Measurements from ENCODE around the gene NR3C1.

The NR3C1 gene

DNA sequence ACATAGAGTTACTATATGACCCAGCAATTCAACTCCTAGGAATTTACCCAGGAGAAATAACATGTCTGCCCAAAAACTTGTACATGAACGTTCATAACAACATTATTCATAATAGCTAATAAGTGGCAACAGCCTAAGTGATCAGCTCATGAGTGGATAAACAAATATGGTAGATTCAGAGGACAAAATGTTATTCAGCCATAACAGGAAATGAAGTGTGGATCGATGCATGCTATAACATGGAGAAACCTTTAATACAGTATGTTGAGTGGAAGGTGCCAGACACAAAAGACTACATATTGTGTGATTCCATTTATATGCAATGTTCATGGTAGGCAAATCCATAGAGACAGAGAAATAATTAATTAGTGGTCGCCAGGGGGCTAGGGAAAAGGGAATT lies 22.3 kb upstream of the NR3C1 start:
- DNase-seq, result no peak

DNA sequence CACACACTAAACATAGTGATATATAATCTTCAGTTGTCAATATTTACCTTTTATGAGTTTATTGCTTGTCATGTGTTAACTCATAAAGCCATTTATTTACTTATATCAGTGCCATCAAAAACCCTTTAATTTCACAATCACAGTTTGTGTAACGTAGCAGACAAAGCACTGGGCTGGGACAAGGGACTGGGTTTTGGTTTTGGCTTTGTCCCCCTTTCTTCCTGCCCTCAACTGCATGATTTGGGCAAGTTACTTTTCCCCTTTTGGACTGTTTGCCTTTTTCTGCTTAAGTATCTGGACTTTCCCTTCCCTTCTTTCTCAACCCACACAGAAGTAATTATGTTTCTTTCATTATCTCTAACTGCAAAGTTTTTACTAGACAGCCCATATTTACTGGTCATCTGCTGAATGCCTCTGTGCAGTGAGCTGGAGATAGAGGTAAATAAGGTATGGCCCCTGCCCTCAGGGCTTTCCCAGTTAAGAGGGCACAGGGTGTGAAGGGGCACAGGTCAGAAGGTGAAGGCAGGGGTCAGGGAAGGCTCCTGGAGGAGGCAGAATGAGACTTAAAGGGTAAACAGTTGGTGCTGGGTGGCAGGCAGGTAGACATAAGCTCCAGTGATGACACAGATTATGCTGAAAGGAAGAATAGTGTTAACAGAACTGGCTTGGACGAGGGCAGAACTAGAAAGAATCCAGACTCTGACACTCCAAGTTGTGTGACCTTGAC lies 14.8 kb upstream of the NR3C1 start:
- DNase-seq, result peak; percentile 76

DNA sequence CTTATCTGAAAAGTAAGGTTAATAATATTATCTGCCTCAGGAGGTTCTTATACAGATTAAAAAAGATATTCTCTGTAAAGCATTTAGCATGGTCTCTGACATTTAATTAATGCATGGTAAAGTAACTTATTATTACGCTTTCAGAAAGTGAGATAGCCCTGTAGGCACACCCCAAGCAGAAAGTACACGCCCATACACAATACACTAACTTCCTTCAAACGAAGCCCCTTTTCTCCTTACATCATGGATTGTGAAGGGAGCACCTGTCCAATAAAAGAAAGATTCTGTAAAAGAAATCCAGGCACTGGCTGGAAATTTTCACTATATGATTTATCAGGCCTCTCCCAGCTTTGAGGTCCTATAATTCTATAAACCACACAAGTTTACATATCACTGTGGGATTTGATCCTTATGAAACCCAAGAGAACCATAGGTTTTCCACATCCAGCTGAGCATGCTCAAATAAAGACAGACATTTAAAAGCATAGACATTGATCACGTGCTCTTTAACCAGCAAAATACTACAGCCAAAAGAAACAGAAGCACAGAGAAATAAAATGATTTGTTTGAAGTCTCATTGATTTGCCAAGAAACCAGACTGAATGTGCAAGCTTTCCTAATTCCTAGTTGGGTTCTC lies 14.1 kb upstream of the NR3C1 start:
- DNase-seq, result no peak

DNA sequence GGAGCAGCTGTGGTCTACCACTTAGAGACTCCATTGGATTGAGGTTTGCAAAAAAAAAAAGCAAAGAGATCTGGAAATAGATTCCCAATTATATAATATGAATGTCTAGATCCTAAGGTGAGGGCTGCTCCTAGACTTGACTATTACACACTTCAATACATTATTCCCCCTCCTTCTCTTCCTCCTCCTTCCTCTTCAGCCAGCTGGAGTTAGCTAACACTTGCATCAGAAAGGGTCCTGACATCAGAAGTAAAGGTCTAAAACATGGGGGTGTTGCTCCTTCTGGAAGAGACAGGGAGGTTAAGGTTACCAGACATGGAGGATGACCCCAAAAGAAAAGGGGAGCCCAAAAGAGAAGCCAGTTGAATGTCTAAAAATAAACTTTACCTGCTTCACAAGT lies 12.9 kb upstream of the NR3C1 start:
- no peak for DNase-seq

DNA sequence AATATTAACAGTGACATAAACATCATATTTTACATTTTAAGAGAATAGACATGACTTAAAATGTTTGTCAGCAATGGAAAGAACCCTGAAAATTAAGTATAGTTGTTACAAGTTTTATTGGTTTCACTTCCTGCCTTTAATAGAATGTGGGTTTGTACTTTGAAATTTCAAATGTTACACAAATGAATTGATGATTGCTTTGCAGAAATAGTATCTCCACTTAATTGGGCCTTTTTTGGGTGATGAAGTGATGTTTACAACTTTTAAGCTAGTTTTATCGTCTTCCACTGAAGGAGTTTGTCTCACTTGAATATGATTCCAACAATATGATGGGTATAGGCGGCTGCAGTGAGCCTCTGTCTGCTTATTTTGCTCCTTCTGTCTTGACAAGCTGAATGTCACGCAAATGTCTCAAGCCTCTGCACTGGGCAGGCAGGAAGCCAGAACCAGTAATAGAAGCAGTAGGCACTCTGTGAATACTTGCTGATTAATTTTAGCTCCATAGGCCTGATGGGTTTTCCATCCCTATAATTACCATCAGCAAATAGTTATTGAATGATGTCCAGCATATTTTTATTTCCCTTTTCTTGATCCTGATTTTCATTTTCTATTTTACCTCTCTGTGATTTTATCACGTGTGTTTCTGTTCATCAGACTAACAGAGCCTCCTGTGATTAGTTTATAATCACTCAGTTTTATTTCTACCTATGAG lies 10.6 kb upstream of the NR3C1 start:
- DNase-seq, result peak; percentile 30

DNA sequence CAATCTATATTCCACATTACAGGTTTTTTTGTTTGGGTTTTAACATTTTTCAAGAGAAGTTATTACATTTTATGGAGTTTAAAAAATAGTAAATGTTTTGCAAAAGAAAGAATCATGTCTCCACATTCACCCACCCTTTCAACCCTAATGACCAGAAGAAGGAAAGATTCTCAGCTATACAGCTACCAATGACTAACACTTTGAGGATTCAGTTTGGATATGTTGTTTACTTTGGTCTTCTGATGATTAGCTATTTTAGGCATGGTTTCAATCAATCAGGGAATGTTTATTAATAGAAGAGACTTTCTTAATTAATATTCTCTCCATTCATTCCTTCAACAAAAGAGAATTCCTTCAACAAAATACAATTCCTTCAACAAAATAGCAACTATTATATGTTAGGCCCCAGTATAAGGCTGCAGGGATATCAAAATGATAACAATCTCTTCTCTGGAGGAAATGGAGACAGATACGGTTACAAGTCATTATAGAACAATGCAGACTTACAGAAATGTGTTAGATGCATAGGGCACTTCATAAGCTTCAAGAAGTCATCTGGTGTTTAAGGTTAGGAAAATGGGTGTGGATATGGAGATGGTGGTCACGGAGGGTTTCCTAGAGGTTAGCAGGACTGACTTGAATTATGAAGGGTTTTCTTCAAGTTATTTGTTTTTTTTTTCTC lies 9.3 kb upstream of the NR3C1 start:
- no peak for DNase-seq

DNA sequence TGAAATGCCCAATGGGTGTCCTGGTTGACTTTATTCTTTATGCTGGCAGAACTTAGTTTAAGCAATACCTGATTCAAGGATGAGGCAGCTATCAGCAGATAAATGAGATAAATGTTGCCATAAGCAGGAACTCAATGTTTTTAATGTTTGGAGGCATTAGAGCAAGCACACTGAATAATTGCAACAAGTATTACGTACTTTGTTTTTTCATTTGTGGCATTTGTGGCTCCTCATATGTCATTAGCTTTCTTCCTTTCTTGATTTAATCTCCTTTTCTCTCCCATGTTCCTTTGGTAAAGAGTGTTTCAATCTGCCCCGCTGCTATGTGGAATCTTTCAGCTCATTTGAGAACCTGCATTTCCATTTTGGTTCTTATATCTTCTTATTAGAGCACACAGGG lies 6.4 kb upstream of the NR3C1 start:
- DNase-seq, result no peak

DNA sequence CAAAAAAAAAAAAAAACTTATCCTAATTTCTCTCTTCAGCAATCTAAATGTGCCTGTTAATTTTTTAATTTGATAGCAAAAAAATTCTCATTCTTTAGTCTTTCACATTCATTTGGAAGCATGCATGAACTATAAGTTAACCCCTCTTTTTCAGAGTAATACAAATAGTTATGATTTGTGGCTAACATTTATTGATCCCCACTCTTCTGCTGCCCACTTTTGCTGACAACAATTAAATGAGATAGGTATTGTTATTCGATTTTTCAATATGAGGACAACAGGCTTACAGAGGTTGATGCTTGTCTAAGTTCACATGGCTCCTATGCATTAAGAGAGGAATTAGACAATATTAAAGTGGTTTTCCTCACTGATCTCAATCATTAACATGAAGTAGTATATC lies 2.9 kb upstream of the NR3C1 start:
- DNase-seq, result no peak

DNA sequence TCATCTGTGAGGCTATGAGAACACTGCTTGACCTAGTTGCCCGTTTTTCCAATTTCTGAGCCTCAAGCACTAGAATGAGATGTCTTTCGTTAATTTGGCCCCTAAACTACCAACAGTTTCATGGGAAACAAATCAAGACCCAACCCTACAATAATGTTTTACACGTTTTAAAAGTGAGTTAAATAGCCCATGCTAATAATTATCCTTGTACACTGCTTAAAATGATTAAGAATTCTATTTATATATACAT lies 2.3 kb upstream of the NR3C1 start:
- no peak for DNase-seq

DNA sequence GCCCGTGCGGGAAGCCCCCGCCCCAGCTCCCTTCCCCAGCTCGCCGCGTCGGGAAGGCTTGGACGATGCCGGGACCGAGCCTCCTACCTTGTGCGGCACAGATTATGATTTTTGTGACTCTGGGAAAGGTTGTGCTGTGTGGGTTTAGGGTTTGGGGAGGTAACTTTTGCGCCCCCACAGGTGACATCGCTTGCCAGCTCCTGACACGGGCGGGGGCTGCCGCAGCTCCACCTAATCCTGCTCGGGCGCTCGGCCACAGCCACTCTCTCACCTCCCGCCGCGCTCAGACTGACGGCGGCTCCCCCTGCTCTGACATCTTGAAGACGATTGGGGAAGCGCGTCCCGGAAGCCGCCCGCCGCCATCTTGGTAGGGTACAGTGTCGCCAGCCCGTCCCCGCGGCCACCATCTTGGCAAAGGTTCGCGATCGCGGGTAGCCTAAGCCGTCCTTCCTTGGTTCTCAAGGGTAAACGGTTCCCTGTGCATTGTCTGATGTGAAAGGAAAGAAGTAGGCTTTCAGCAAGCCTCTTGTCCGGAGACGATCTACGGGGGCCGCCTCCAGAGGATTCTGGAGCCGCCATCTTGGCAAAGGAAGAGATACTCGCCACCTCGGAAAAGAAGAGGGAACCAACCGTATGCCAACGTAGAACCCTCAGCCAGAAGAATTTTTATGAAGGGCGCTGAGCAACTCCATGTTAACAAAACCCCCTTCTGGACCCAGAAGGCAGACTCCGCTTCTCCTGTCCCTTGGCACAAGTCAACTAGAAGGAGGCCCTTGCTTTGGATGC lies 1.8 kb upstream of the NR3C1 start:
- peak; percentile 96 for DNase-seq

DNA sequence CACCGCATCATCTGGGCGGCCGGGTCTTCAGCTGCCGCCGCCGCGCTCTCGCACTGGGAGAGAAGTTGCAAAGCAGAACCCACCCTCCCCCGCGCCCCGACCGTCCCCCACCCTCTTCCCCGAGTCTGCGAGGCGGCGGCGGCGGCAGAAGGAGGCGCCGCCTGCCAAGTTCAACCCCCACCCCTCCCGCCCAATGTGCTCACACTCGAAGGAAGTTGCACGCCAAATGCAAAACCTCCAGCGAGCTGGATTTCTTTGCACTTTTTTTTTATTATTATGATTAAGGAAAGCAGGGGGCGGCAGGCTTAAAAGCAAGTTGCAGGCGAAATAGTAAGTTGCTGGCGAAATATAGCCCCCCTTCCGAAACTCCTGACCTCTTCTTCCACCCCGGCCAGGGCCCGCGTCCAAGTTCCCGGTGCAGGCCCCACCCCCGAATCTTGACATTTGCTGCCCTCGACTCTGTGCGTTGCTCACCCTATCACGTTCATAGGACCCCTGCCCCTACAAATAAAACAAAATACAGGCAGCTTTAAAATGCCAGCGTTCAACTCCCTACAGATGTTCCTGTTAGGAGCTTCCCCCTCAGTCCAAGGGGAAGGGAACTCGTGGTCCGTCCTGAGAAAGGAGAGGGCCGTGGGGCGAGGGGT lies 1.1 kb upstream of the NR3C1 start:
- peak; percentile 92 for DNase-seq

DNA sequence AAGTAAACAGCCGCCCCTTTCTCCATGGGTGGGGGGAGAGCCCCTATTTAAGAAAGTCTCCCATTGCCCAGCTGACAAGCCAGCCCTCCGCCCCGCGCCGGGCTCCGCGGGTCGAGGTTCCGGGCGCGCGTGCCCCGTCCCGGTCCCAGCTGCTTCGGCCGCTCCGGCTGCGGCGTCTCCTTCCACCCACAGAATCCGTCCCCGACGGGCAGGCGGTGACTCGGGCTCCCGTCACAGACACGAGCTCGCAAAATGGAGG lies 223 bp downstream of the NR3C1 start:
- DNase-seq, result no peak

DNA sequence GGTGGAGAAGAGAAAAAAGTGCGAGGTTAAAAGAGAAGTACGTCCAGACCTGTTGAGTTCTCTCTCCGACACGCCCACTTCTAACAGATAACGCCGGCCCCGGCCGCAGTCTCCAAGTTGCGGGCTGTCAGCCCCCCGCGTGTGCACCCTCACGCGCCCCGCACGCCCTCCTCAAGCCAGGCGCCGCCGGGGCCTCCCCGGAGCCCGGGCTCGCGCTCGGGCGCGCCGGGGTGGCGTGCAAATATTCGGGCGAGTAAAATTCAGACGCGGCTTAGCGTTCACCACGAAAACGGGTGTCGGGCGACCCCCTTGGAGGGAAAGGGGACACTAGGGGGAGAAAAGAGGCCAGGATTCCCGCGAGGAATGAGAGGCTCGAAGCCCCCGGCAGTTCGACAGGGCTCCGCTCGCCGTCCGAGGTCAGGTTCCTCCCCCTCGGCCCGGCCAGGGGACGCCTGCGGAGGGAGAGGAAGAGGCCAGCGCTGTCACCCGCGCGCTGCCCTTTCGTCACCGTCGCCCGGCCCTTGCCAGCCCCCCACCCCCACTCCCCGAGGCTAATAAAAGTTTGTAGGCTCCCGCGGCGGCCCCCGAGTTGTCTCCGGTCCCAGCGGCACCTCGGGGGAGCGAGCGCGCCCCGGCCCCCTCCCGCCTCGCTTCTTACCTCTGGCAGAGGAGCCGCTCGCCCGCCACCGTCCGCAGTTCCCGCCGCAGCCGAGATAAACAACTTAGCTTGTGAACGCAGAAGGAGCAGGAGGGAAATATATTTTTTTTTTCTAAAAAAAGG lies 743 bp downstream of the NR3C1 start:
- peak; percentile 83 for DNase-seq

DNA sequence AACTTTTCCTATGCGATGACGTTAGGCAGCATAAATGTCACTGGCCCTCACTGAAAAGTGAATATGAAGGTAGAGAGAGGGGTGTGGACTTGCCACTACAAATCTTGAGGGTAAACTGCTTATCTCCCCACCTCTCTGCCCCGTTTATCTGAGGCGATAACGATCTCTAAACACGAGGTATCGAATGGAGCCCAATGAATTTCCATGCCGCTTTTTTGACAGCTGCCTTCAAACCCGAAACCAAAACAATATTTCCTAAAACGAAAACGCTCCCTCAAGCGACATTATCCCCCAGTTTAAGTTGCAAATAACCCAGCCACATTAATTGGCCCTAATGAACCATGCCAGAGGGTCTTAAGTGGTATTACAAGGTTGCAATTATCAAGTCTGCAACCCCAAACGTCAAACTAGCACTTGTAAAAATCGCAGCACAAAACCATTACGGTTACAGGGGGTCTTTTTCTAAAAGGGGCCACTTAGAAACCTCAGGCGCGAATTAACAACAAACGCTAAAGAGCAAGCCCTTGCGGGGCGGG lies 1.4 kb downstream of the NR3C1 start:
- DNase-seq, result peak; percentile 62

DNA sequence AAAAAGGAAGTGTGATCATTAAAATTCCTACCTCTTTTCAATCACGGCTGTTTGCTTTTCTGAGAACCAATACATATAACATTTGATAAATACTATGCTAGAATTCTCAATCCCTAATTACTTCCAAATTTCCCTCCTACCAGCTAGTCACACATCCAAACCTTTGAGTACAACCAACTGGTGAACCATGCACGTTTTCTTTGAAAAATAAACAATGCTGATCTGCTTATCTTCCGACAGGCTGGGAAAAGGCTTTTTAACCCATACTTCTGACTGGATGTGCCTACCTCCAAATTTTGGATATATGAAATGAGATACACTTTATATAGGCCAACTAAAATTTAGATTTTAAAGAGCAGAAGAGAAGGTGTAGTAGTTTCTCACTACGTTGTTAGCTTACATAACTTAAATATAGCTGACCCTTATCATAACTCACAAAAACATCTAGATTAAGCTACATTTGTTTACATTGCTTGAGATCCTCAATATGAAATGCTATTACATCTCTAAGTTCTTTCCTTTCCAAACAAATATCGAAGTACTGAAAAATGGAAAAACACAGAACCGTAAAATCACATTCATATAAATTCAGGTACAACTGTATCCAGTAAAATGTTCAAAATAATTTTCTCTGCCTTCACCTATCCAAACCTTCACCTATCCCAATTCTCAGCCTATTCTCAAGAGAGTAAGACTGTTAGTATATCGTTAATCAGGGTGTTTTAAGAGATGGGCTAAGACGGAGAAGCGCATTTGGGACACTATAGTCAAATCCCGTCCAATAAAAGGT lies 2.1 kb downstream of the NR3C1 start:
- peak; percentile 73 for DNase-seq

DNA sequence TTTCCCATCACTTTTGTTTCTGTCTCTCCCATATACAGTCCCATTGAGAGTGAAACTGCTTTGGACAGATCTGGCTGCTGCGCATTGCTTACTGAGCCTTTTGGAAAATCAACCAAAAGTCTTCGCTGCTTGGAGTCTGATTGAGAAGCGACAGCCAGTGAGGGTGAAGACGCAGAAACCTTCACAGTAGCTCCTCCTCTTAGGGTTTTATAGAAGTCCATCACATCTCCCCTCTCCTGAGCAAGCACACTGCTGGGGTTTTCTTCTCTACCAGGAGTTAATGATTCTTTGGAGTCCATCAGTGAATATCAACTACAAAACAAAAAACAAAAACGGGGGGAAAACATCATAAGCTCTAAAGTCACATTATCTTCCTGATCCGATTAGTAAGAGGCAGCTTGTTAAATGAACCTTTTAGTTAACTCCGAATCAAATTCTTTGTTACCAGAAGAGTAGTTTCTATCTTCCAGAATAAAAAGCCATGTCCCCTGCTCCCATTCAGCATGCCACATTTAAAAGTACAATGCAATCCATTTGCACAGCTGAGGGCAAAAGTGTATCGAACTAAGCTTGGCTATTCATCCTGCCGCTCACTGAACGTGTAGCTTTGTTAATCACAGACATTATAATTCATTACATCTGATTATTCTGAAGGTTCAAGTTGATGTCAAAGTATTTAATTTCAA lies 2.8 kb downstream of the NR3C1 start:
- peak; percentile 73 for DNase-seq

DNA sequence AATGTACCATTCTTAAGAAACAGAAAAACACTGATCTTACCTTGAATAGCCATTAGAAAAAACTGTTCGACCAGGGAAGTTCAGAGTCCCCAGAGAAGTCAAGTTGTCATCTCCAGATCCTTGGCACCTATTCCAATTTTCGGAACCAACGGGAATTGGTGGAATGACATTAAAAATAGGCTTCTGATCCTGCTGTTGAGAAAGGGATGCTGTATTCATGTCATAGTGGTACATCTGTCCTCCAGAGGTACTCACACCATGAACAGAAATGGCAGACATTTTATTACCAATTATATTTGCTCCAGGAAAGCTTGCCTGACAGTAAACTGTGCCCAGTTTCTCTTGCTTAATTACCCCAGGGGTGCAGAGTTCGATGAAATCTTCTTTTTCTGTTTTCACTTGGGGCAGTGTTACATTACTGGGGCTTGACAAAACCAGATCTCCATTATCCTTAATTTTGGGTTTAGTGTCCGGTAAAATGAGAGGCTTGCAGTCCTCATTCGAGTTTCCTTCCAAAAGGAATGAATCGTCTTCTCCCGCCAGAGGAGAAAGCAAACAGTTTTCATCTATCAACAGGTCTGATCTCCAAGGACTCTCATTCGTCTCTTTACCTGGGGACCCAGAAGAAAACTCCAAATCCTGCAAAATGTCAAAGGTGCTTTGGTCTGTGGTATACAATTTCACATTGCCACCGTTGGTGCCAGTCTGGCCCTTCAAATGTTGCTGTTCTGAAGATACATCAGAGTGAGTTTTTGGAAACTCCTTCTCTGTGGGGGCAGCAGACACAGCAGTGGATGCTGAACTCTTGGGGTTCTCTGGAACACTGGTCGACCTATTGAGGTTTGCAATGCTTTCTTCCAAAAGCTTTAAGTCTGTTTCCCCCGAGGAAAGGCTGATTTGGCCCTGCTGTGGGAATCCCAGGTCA lies 3.6 kb downstream of the NR3C1 start:
- peak; percentile 48 for DNase-seq

DNA sequence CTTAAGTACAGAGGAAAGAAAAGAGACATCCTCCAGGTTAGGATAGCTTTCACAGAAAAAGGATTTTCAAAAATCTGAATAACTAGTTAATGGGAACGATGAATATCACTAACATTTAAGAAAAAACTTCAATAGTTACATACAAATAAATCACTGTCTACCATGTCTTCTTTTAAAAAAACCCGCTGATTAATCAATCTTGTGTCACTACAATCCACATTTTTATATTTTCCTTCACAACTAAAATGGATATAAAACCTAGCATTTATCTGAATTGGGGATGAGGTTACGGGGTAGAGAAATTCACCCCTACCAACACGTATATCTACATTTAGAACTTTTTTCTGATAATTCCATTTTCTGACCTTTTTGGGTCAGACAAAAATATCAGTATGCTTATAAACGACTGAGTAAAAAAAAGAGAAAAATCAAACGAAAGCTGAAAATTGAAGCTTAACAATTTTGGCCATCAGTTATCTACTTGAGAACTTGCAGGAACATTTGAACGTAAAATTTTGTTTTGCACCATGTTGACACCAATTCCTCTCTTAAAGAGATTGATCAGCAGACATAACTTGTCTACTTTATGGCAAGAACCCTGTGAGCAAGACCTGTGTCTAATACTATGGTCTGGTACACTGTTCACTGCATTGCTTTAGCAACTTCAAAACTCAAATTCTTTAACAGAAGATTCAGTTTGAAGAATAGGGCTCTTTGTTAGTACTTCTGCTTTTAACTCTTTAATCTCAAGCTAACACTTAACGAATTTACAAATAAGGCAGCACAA lies 4.8 kb downstream of the NR3C1 start:
- DNase-seq, result peak; percentile 13

DNA sequence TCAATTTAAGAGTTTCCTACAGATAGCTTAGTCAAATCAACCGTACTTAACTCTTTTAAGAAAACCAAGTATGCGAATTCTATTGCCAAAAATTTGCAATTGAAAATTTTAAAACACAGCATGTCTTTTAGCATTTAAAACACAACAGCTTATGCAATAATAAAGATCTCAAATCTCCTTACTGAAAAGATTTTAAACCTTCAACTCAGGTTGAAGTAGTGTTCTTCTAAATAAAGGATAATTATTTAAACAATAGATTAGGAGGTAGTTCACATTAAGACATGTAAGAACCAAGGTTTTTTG lies 5.5 kb downstream of the NR3C1 start:
- no peak for DNase-seq

All from NCI-H69 (cell line).